CD4-positive, alpha-beta memory T cell (primary cell): ENCODE data around the gene MALAT1. TPM values are rescaled to one million over a fixed set of nuclear protein-coding genes. Genes with fewer than 3 reads are reported as not detected.

Experiments used
- CTCF ChIA-PET: fragments of 350-600 bp; sonication (Branson Sonifier 250); formaldehyde crosslinking; loops from one replicate; lab custom pipeline; 2021; ENCODE audit warnings: inconsistent platforms; ENCODE audit not compliant: partially characterized antibody; lab: Charles Lee
- POLR2A ChIA-PET: fragments of 350-600 bp; sonication (Branson Sonifier 250); formaldehyde crosslinking; loops from one replicate; lab custom pipeline; 2021; ENCODE audit not compliant: partially characterized antibody; lab: Charles Lee
- DNase-seq, 5 donors: peaks; one replicate each; pipeline versions ENCODE4 v3.0.0 to v3.0.0-alpha.2; 2020 to 2022; ENCODE audit warnings: mixed read lengths in 1 of 5
- H3K27ac ChIP-seq: one replicate; pipeline ENCODE4 v1.7.0; 2013; ENCODE audit warnings: low read depth, low read length
- H3K27me3 ChIP-seq: 2 replicates; pipeline ENCODE4 v1.7.0; 2013; ENCODE audit warnings: mild to moderate bottlenecking, low read length, moderate library complexity; ENCODE audit not compliant: insufficient read depth
- H3K36me3 ChIP-seq: 2 replicates; pipeline ENCODE4 v1.7.0; 2013; ENCODE audit warnings: mild to moderate bottlenecking, low read length, moderate library complexity; ENCODE audit not compliant: insufficient read depth
- H3K4me1 ChIP-seq: 2 replicates; pipeline ENCODE4 v1.7.0; 2013; ENCODE audit warnings: mild to moderate bottlenecking, low read length, moderate library complexity; ENCODE audit not compliant: insufficient read depth
- H3K4me3 ChIP-seq, 2 donors: one replicate each; pipeline ENCODE4 v1.7.0; 2013; ENCODE audit warnings: low read length in 2 of 2, mild to moderate bottlenecking in 1 of 2
- H3K9me3 ChIP-seq, 2 donors: one replicate each; pipeline ENCODE4 v1.7.0; 2013; ENCODE audit warnings: low read length in 2 of 2, control low read depth in 1 of 2; ENCODE audit not compliant: control insufficient read depth in 1 of 2
- H3K27ac Mint-ChIP-seq, 7 donors: one replicate each; pipeline ENCODE4 v1.8.0; 2020 to 2021; ENCODE audit warnings: mixed read lengths in 7 of 7, mild to moderate bottlenecking in 6 of 7, inconsistent platforms in 3 of 7, moderate library complexity in 3 of 7
- H3K27me3 Mint-ChIP-seq, 2 donors: one replicate each; pipeline ENCODE4 v1.8.0; 2020 to 2021; ENCODE audit warnings: mixed read lengths in 2 of 2
- H3K36me3 Mint-ChIP-seq, 2 donors: one replicate each; pipeline ENCODE4 v1.8.0; 2020 to 2021; ENCODE audit warnings: mixed read lengths in 2 of 2, inconsistent platforms in 1 of 2, mild to moderate bottlenecking in 1 of 2
- H3K4me1 Mint-ChIP-seq, 4 donors: one replicate each; pipeline ENCODE4 v1.8.0; 2020 to 2021; ENCODE audit warnings: mixed read lengths in 4 of 4, mild to moderate bottlenecking in 1 of 4
- H3K4me3 Mint-ChIP-seq, 8 donors: one replicate each; pipeline ENCODE4 v1.8.0; 2020 to 2021; ENCODE audit warnings: mixed read lengths in 8 of 8, mild to moderate bottlenecking in 7 of 8, moderate library complexity in 6 of 8, inconsistent platforms in 3 of 8
- H3K9me3 Mint-ChIP-seq, 8 donors: one replicate each; pipeline ENCODE4 v1.8.0; 2020 to 2021; ENCODE audit warnings: mixed read lengths in 8 of 8, mild to moderate bottlenecking in 5 of 8, inconsistent platforms in 3 of 8, moderate library complexity in 1 of 8
- intact Hi-C: fragments of 100-400 bp; cut with micrococcal nuclease; formaldehyde crosslinking; loops from one replicate; pipeline ENCODE4 v1.15.1; 2023
- polyA plus RNA-seq, 2 donors: library from polyadenylated mRNA; unstranded; fragments of 300-500 nt; fragmentation: Illumina TruSeq; gene quantifications; one replicate each; pipeline ENCODE4 v1.2.3, GENCODE V29; 2021
- total RNA-seq, 2 experiments: library from RNA; stranded (reverse); gene quantifications; one replicate each; pipeline ENCODE4 v1.2.3, GENCODE V29; 2021

The MALAT1 gene
- total and polyA plus RNA-seq, 4 experiments from 2014 or later, result 2,969 to 29,932 (median 16,273) TPM

DNA sequence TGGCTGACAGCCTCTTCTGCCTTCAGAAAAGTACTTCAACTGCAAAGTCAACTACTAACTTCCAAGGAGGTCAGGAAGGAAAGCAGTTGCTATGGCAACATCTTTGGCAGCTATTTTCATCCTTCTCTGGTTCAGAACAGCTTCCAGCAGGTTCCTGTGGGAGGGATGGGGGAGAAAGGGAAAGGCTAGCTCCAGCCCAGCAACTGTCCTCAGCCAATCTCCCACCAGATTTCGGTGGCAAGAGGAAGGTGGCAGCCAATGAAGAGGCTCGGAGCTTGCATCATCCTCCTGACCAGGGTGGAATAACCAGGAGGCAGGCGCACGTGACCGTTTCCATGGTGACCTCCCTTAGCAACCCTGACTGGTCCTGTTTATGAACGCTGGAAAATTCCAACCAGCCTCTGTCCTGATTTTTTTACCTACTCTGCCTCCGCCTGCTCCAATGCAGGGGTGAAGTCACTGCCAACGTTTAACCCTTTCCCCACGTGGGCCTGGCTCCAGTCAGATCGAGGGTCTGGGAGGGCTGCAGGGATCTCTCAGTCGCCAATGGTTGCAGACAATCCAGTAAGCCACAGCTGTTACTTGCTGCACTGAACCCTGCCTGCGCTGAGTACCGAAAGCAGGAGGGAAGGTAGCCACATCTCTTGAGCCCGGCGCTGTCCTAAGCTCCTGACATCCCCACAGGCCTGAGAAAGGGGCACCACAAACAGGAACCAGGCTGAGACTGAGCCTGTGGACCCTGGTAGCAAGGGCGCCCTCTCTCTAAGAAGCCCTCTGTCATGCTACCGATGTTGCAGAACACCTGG lies 11.2 kb upstream of the MALAT1 start:
- peak overlapping the region in 1 of 7 donors; percentile 2 for H3K27ac Mint-ChIP-seq
- peak overlapping the region in 1 of 8 donors; percentile 45 for H3K4me3 Mint-ChIP-seq
- H3K27me3 Mint-ChIP-seq, result peaks cover 0 to 1% of the 10 kb centered on the region in 2 donors
- peaks cover 6% of the 10 kb centered on the region for H3K4me1 ChIP-seq
- no peaks in the 10 kb centered on the region for H3K27me3 ChIP-seq
- ChIA-PET CTCF (interaction anchor here (0.8 to 1.8 kb wide), 4 partner anchors 9 to 85 kb away, joined by 3 to 6 read pairs (median 4); partner anchors contain the start of gene MALAT1), POLR2A (interaction anchor here (1.4 to 27.2 kb wide), 5 partner anchors 10 to 67 kb away, joined by 3 to 3839 read pairs (median 181); partner anchors contain the start of genes MALAT1 and NEAT1)
- no peaks in the 10 kb centered on the region for H3K36me3 ChIP-seq
- H3K27ac ChIP-seq, result no peak overlapping the region
- no peaks in the 10 kb centered on the region for H3K36me3 Mint-ChIP-seq
- H3K9me3 Mint-ChIP-seq, result no peaks in the 10 kb centered on the region
- intact Hi-C loops, result no loop called here
- H3K4me1 Mint-ChIP-seq, result peaks cover 0 to 10% (median 7%) of the 10 kb centered on the region in 4 donors
- peak in 1 of 5 donors; percentile 36 for DNase-seq
- no peaks in the 10 kb centered on the region for H3K9me3 ChIP-seq
- H3K4me3 ChIP-seq, result no peak overlapping the region

GRCh38 chr11:65488273-65489034 lies 10.4 kb upstream of the MALAT1 start:
- peaks cover 0 to 1% of the 10 kb centered on the region in 2 donors for H3K27me3 Mint-ChIP-seq
- Histone ChIP-seq H3K9me3 (no peaks in the 10 kb centered on the region), H3K27ac (no peak overlapping the region), H3K4me1 (peaks cover 6% of the 10 kb centered on the region), H3K4me3 (no peak overlapping the region), H3K36me3 (no peaks in the 10 kb centered on the region), H3K27me3 (no peaks in the 10 kb centered on the region)
- peak in 1 of 5 donors; percentile 27 for DNase-seq
- POLR2A ChIA-PET, result interaction anchor here (0.6 to 27.2 kb wide), 6 partner anchors 11 to 68 kb away, joined by 3 to 3839 read pairs (median 106); partner anchors contain the start of genes MALAT1 and NEAT1
- peak overlapping the region in 1 of 7 donors; percentile 41 for H3K27ac Mint-ChIP-seq
- intact Hi-C loops, result no loop called here
- CTCF ChIA-PET, result interaction anchor here (0.8 to 1.8 kb wide), 3 partner anchors 10 to 84 kb away, joined by 3 to 6 read pairs (median 3); partner anchors contain the start of gene MALAT1
- no peaks in the 10 kb centered on the region for H3K36me3 Mint-ChIP-seq
- H3K4me1 Mint-ChIP-seq, result peaks cover 4 to 15% (median 10%) of the 10 kb centered on the region in 4 donors
- H3K9me3 Mint-ChIP-seq, result no peaks in the 10 kb centered on the region
- no peak overlapping the region for H3K4me3 Mint-ChIP-seq

GRCh38 chr11:65489035-65489705 lies 9.7 kb upstream of the MALAT1 start:
- Histone ChIP-seq H3K4me1 (peaks cover 6% of the 10 kb centered on the region), H3K36me3 (no peaks in the 10 kb centered on the region), H3K27me3 (no peaks in the 10 kb centered on the region), H3K27ac (no peak overlapping the region), H3K9me3 (no peaks in the 10 kb centered on the region), H3K4me3 (no peak overlapping the region)
- no peaks in the 10 kb centered on the region for H3K9me3 Mint-ChIP-seq
- no peak overlapping the region for H3K4me3 Mint-ChIP-seq
- intact Hi-C loops, result no loop called here
- ChIA-PET CTCF (interaction anchor here (1.0 to 1.8 kb wide), 2 partner anchors 9 to 73 kb away, joined by 4 to 5 read pairs; no protein-coding TSS in a partner anchor), POLR2A (interaction anchor here (0.6 to 27.2 kb wide), 5 partner anchors 10 to 69 kb away, joined by 3 to 3839 read pairs (median 181); partner anchors contain the start of genes MALAT1 and NEAT1)
- H3K4me1 Mint-ChIP-seq, result peaks cover 4 to 15% (median 10%) of the 10 kb centered on the region in 4 donors
- no peaks in the 10 kb centered on the region for H3K27me3 Mint-ChIP-seq
- peak in 1 of 5 donors; percentile 5 for DNase-seq
- no peaks in the 10 kb centered on the region for H3K36me3 Mint-ChIP-seq
- H3K27ac Mint-ChIP-seq, result no peak overlapping the region

DNA sequence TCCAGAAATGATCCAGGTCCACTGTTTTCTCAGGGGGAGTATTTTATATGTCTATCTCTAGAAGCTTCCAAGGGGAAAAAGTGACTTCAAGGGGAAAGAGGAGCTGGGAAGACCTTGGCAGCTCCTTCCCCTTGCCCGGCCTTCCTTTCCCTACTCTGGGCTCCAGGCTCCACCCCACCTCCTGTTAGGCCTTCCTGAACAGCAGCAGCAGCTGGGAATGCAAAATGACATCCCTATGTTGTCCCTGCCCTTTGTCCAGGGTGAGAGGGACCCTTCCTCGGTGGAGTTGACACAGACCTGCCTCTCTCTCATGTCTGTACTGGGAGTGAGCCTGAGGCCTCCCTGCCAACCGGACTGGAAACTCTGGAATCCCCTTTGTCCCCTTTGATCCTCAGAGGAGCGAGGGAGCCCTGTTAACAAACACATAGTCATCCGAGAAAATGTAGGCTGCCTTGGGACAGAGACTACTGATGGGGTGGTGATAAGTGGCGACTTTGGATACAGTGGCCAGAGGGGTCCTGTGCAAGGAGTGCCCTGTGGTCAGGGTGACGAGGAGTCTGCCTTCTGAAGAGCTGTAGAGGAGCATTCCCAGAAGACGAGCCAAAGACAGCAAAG lies 9.0 kb upstream of the MALAT1 start:
- Histone ChIP-seq H3K4me1 (peaks cover 6% of the 10 kb centered on the region), H3K9me3 (no peaks in the 10 kb centered on the region), H3K36me3 (no peaks in the 10 kb centered on the region), H3K4me3 (no peak overlapping the region), H3K27ac (no peak overlapping the region), H3K27me3 (no peaks in the 10 kb centered on the region)
- Mint-ChIP-seq H3K27me3 (no peaks in the 10 kb centered on the region), H3K4me3 (no peak overlapping the region), H3K9me3 (no peaks in the 10 kb centered on the region), H3K4me1 (peaks cover 5 to 21% (median 11%) of the 10 kb centered on the region in 4 donors), H3K27ac (peak overlapping the region in 1 of 7 donors; percentile 30), H3K36me3 (no peaks in the 10 kb centered on the region)
- peak in 1 of 5 donors; percentile 13 for DNase-seq
- intact Hi-C loops, result no loop called here
- ChIA-PET POLR2A (interaction anchor here (4.1 to 27.2 kb wide), 5 partner anchors 10 to 69 kb away, joined by 32 to 3839 read pairs (median 565); partner anchors contain the start of genes MALAT1 and NEAT1), CTCF (interaction anchor here (1.0 to 1.8 kb wide), 2 partner anchors 10 to 73 kb away, joined by 4 to 5 read pairs; no protein-coding TSS in a partner anchor)

DNA sequence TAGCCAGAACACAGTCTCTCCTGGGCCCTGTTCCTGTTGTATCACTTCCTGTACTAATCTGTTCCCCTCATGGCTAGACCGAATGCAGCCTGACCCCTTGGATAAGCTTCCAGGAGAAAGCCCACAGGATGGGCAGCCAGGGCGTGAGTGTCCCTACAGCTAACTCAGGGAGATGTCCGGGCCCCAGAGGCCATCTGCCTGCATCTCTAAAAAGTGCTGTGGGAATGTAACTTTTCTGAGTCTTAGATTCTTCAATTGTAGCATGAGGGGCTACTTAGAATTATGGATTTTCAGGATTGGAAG lies 7.7 kb upstream of the MALAT1 start:
- Mint-ChIP-seq H3K27me3 (no peaks in the 10 kb centered on the region), H3K27ac (peak overlapping the region in 1 of 7 donors; percentile 10), H3K9me3 (no peaks in the 10 kb centered on the region), H3K36me3 (no peaks in the 10 kb centered on the region), H3K4me3 (no peak overlapping the region), H3K4me1 (peaks cover 5 to 22% (median 14%) of the 10 kb centered on the region in 4 donors)
- DNase-seq, result no peak
- Histone ChIP-seq H3K27me3 (no peaks in the 10 kb centered on the region), H3K9me3 (no peaks in the 10 kb centered on the region), H3K4me1 (peaks cover 11% of the 10 kb centered on the region), H3K4me3 (no peak overlapping the region), H3K27ac (no peak overlapping the region), H3K36me3 (no peaks in the 10 kb centered on the region)
- CTCF ChIA-PET, result interaction anchor here (1.2 to 3.0 kb wide), 4 partner anchors 9 to 75 kb away, joined by 3 to 13 read pairs (median 4); no protein-coding TSS in a partner anchor
- POLR2A ChIA-PET, result interaction anchor here (10.2 to 27.2 kb wide), 4 partner anchors 8 to 71 kb away, joined by 181 to 3839 read pairs (median 1050); partner anchors contain the start of genes MALAT1 and NEAT1
- intact Hi-C loops, result no loop called here
